HEK293T (cell line): Measurements from ENCODE around the gene MCCC1.

ENCODE experiments used
- CTCF ChIA-PET: fragments of 350-600 bp; formaldehyde crosslinking; extraction: SDS; loops from one replicate; lab custom pipeline; 2021; ENCODE audit warnings: antibody characterized with exemption, inconsistent platforms; lab: Yijun Ruan, JAX
- POLR2A ChIA-PET: fragments of 350-600 bp; formaldehyde crosslinking; extraction: SDS; loops from one replicate; lab custom pipeline; 2020; ENCODE audit warnings: antibody characterized with exemption, inconsistent platforms; lab: Yijun Ruan, JAX
- DNase-seq: peaks from one replicate; pipeline ENCODE4 v3.0.0; 2012; ENCODE audit warnings: mixed read lengths; ENCODE audit errors: extremely low spot score
- ARNT ChIP-seq: fragments of 450-650 bp; IDR thresholded peaks from 2 replicates; pipeline ENCODE4 v1.6.1; 2017; ENCODE audit warnings: mild to moderate bottlenecking
- BHLHE40 ChIP-seq: fragments of 450-650 bp; IDR thresholded peaks from 2 replicates; pipeline ENCODE4 v1.6.1; 2016; ENCODE audit warnings: mild to moderate bottlenecking, moderate library complexity, borderline replicate concordance
- CTBP1 ChIP-seq: fragments of 450-650 bp; IDR thresholded peaks from 2 replicates; pipeline ENCODE4 v1.6.1; 2016; ENCODE audit warnings: borderline replicate concordance
- ELF4 ChIP-seq: fragments of 450-650 bp; IDR thresholded peaks from 2 replicates; pipeline ENCODE4 v1.6.1; 2017; ENCODE audit warnings: antibody characterized with exemption
- FOXA1 ChIP-seq: fragments of 450-650 bp; IDR thresholded peaks from 2 replicates; pipeline ENCODE4 v1.6.1; 2016; ENCODE audit warnings: mild to moderate bottlenecking
- FOXK2 ChIP-seq: fragments of 450-650 bp; IDR thresholded peaks from 2 replicates; pipeline ENCODE4 v1.6.1; 2016; ENCODE audit warnings: mild to moderate bottlenecking
- FOXM1 ChIP-seq: fragments of 450-650 bp; IDR thresholded peaks from 2 replicates; pipeline ENCODE4 v1.6.1; 2017; ENCODE audit warnings: mild to moderate bottlenecking, borderline replicate concordance
- HDGF ChIP-seq: fragments of 450-650 bp; IDR thresholded peaks from 2 replicates; pipeline ENCODE4 v1.6.1; 2017; ENCODE audit warnings: antibody characterized with exemption, borderline replicate concordance
- L3MBTL2 ChIP-seq: fragments of 450-650 bp; conservative IDR thresholded peaks from 2 replicates; pipeline ENCODE4 v1.6.1; 2016; ENCODE audit warnings: mild to moderate bottlenecking
- LEF1 ChIP-seq: fragments of 450-650 bp; IDR thresholded peaks from 2 replicates; pipeline ENCODE4 v1.6.1; 2017; ENCODE audit warnings: mild to moderate bottlenecking, borderline replicate concordance
- NFRKB ChIP-seq: fragments of 450-650 bp; IDR thresholded peaks from 2 replicates; pipeline ENCODE4 v1.6.1; 2016; ENCODE audit warnings: mild to moderate bottlenecking, moderate library complexity
- PKNOX1 ChIP-seq: fragments of 450-650 bp; IDR thresholded peaks from 2 replicates; pipeline ENCODE4 v1.6.1; 2016
- SP1 ChIP-seq: fragments of 450-650 bp; IDR thresholded peaks from 2 replicates; pipeline ENCODE4 v1.6.1; 2017
- SUZ12 ChIP-seq: fragments of 450-650 bp; IDR thresholded peaks from 2 replicates; pipeline ENCODE4 v1.6.1; 2016; ENCODE audit warnings: mild to moderate bottlenecking
- TARDBP ChIP-seq: fragments of 450-650 bp; IDR thresholded peaks from 2 replicates; pipeline ENCODE4 v1.6.1; 2016
- ZNF384 ChIP-seq: fragments of 450-650 bp; IDR thresholded peaks from 2 replicates; pipeline ENCODE4 v1.6.1; 2016

Gene MCCC1

GRCh38 chr3:182981038-182981380, 118.3 kb downstream of the MCCC1 start:
- no peak for DNase-seq
- CTCF ChIA-PET = no interaction called here
- POLR2A ChIA-PET = no interaction called here
- TF ChIP-seq ELF4 (no peak), L3MBTL2 (no peak), NFRKB (no peak), CTBP1 (no peak), FOXA1 (no peak), ARNT (no peak), SUZ12 (no peak), TARDBP (no peak)

- ChIA-PET POLR2A (no interaction called here), CTCF (no interaction called here)
- peak; percentile 83 for DNase-seq
- no peak for TF ChIP-seq SUZ12
- no peak for TF ChIP-seq L3MBTL2
- TF ChIP-seq ARNT = no peak
- no peak for TF ChIP-seq FOXA1
- no peak for TF ChIP-seq PKNOX1
- no peak for TF ChIP-seq NFRKB
- TF ChIP-seq HDGF = no peak
- no peak for TF ChIP-seq BHLHE40
- TF ChIP-seq ELF4 = no peak
- TF ChIP-seq CTBP1 = no peak
- no peak for TF ChIP-seq TARDBP
- TF ChIP-seq FOXM1 = no peak
- TF ChIP-seq LEF1 = no peak
- no peak for TF ChIP-seq ZNF384
- TF ChIP-seq FOXK2 = no peak
- TF ChIP-seq SP1 = no peak
Observed at GRCh38 chr3:182980204-182981037, 118.9 kb downstream of the MCCC1 start, which contains the start of gene DCUN1D1. Gene DCUN1D1 (minus strand): TSS chr3:182980538. CDS start chr3:182980489, 49 bp downstream.

- POLR2A ChIA-PET = no interaction called here
- CTCF ChIA-PET = no interaction called here
- DNase-seq = no peak
- TF ChIP-seq FOXK2 (no peak), ARNT (no peak), FOXM1 (no peak), PKNOX1 (no peak), TARDBP (no peak), LEF1 (no peak), CTBP1 (no peak), L3MBTL2 (no peak), NFRKB (no peak), SUZ12 (no peak), BHLHE40 (no peak)
Observed at GRCh38 chr3:182979674-182980191, 119.6 kb downstream of the MCCC1 start.

GRCh38 chr3:182979103-182979673, 120.1 kb downstream of the MCCC1 start:
- no peak for DNase-seq
- ChIA-PET CTCF (no interaction called here), POLR2A (no interaction called here)
- TF ChIP-seq NFRKB (no peak), LEF1 (no peak), FOXM1 (no peak), L3MBTL2 (no peak), ARNT (no peak), ELF4 (no peak), HDGF (no peak), CTBP1 (no peak), BHLHE40 (no peak), ZNF384 (no peak), TARDBP (no peak), SUZ12 (no peak), FOXK2 (no peak), SP1 (no peak), PKNOX1 (no peak), FOXA1 (no peak)

- no peak for DNase-seq
- POLR2A ChIA-PET = interaction anchor here (0.8 kb wide), 1 partner anchor 238 kb away, joined by 3 read pairs; no protein-coding TSS in a partner anchor
- TF ChIP-seq NFRKB (no peak), FOXM1 (no peak), FOXA1 (no peak), ELF4 (no peak), LEF1 (no peak), PKNOX1 (no peak), SP1 (no peak), BHLHE40 (no peak), CTBP1 (no peak)
- CTCF ChIA-PET = no interaction called here
Observed at GRCh38 chr3:182978387-182978786, 120.9 kb downstream of the MCCC1 start.
